HG02943 (cell line): ENCODE data around the gene SNX24.
"Not testable (repeated sequence)": the region's sequence is repeated elsewhere in the genome, so short reads cannot be mapped to it uniquely, and the experiment has no call there.

ENCODE experiments used
- ATAC-seq: cut with Tn5 transposase; IDR thresholded peaks from one replicate; pipeline ENCODE4 v1.9.1; 2021; ENCODE audit warnings: mild to moderate bottlenecking, low read depth, moderate library complexity; ENCODE audit not compliant: unreplicated experiment

SNX24 gene

GRCh38 chr5:122845229-122846050 is at the start of gene SNX24:
SNX24 (plus strand) TSS chr5:122845613; CDS start chr5:122845634, 21 bp downstream.
- ATAC-seq = peak; percentile 85

GRCh38 chr5:122805481-122805880 is 39.9 kb upstream of the SNX24 start:
- no peak for ATAC-seq

GRCh38 chr5:122810405-122810804 is 35.0 kb upstream of the SNX24 start:
- no peak for ATAC-seq

GRCh38 chr5:122815218-122815767 is 30.1 kb upstream of the SNX24 start:
- no peak for ATAC-seq

- no peak for ATAC-seq
Measured at GRCh38 chr5:122816756-122817155, 28.7 kb upstream of the SNX24 start.

- ATAC-seq = no peak
Measured at GRCh38 chr5:122831984-122832383, 13.4 kb upstream of the SNX24 start.

GRCh38 chr5:122835681-122836080 is 9.7 kb upstream of the SNX24 start:
- no peak for ATAC-seq

GRCh38 chr5:122836947-122837346 is 8.5 kb upstream of the SNX24 start:
- no peak for ATAC-seq

- ATAC-seq = no peak
Measured at GRCh38 chr5:122839731-122840130, 5.7 kb upstream of the SNX24 start.

GRCh38 chr5:122842016-122842580 is 3.3 kb upstream of the SNX24 start:
- no peak for ATAC-seq

- peak; percentile 2 for ATAC-seq
Measured at GRCh38 chr5:122844136-122844909, 1.1 kb upstream of the SNX24 start.

GRCh38 chr5:122844910-122845228 is 544 bp upstream of the SNX24 start:
- ATAC-seq = peak; percentile 48

- no peak for ATAC-seq
Measured at GRCh38 chr5:122846051-122846550, 688 bp downstream of the SNX24 start.

- no peak for ATAC-seq
Measured at GRCh38 chr5:122847687-122848081, 2.3 kb downstream of the SNX24 start.

GRCh38 chr5:122849771-122850170 is 4.4 kb downstream of the SNX24 start:
- ATAC-seq = no peak

- not testable (repeated sequence) for ATAC-seq
Measured at GRCh38 chr5:122857538-122857937, 12.1 kb downstream of the SNX24 start.

GRCh38 chr5:122858451-122858850 is 13.0 kb downstream of the SNX24 start:
- ATAC-seq = no peak

- no peak for ATAC-seq
Measured at GRCh38 chr5:122863240-122863639, 17.8 kb downstream of the SNX24 start.

GRCh38 chr5:122863721-122864120 is 18.3 kb downstream of the SNX24 start:
- no peak for ATAC-seq

- ATAC-seq = no peak
Measured at GRCh38 chr5:122864400-122864799, 19.0 kb downstream of the SNX24 start.

- no peak for ATAC-seq
Measured at GRCh38 chr5:122864842-122865241, 19.4 kb downstream of the SNX24 start.
